LNCAP (cell line): ENCODE results near the gene SNX18.

ENCODE experiments used
- TF ChIP-seq, protein P1 (sequence below): fragments of 450-650 bp; IDR thresholded peaks from 2 replicates; pipeline ENCODE4 v1.5.1; 2017; ENCODE audit warnings: mild to moderate bottlenecking

The SNX18 gene

DNA sequence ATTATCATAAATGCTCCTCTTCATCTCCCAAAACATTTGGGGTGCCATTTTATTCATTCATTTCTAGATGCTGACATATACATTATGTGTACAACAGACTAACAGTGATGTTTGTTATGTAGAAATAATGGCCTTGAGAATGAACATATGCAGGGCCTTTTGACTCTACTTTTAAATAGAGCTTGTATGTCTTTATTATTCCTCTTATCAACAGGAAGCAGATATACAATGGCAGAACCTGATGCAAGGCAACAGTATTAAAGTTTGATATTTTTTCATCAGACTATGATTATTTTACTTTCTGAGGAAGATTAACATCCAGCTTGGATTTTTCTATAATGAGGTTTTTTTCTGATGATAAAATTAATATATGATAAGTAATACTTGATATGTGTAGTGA is 44.1 kb downstream of the SNX18 start:
- TF ChIP-seq, protein P1, sequence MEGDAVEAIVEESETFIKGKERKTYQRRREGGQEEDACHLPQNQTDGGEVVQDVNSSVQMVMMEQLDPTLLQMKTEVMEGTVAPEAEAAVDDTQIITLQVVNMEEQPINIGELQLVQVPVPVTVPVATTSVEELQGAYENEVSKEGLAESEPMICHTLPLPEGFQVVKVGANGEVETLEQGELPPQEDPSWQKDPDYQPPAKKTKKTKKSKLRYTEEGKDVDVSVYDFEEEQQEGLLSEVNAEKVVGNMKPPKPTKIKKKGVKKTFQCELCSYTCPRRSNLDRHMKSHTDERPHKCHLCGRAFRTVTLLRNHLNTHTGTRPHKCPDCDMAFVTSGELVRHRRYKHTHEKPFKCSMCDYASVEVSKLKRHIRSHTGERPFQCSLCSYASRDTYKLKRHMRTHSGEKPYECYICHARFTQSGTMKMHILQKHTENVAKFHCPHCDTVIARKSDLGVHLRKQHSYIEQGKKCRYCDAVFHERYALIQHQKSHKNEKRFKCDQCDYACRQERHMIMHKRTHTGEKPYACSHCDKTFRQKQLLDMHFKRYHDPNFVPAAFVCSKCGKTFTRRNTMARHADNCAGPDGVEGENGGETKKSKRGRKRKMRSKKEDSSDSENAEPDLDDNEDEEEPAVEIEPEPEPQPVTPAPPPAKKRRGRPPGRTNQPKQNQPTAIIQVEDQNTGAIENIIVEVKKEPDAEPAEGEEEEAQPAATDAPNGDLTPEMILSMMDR = no peak

DNA sequence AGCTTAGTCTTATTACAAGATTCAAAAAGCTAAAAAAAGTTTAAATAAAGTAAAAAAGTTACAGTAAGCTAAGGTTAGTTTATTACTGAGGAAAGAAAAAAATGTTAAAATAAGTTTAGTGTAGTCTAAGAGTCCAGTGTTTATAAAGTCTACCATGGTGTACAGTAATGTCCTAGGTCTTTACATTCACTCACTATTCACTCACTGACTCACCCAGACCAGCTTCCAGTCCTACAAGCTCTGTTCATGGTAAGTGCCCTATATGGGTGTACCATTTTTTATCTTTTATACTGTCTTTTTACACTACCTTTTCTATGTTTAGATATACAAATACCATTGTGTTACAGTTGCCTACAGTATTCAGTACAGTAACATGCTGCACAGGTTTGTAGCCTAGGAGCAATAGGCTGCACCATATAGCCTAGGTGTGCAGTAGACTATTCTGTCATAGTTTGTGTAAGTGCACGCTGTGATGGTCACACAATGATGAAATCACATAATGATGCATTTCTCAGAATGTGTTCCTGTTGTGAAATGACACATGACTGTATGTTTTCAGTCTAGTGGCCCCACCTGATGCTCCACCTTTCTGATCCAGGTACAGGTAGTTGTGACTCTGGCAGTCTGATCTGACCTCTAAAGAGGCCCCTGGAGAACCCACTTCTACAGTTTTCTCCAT is 45.7 kb downstream of the SNX18 start:
- TF ChIP-seq, protein P1 = no peak

DNA sequence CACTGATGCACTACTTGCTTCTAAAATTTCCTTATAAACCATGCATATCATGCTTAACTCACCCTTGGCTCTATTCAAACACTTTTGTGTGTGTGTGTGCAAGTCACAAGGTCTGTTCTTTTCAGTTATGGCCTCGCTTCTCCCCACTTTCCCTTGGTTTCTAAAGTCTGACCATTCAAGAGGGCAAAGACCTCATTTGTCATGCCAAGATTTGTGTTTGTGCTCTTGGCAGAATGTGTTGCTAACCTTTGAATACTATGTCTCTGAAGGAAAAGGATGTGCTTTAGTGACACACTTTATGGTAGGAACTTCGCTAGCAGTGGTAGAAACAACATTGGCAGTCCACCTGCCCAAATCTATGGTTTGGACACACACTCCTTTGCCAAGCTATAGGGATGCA is 50.4 kb downstream of the SNX18 start:
- TF ChIP-seq, protein P1 = no peak

DNA sequence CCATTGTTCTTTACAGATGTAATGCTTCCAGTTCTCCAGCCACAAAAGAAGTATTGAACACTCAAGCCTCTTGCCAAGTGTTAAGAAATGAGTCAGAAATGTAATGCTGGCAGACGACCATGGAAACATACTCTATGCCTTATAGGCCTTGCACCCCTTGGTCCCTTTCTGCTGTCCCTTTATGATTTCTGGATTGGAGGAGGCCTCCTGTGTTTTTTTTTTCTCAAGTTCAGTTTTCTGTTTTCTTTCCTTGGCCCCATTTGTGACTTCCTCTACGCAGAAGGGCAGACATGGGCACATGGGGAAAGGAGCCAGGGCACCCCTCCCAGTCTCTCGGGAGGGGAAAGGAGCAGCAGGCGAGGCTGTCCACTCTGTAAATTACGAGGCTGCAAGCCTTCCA is 53.4 kb downstream of the SNX18 start:
- TF ChIP-seq, protein P1 = no peak

DNA sequence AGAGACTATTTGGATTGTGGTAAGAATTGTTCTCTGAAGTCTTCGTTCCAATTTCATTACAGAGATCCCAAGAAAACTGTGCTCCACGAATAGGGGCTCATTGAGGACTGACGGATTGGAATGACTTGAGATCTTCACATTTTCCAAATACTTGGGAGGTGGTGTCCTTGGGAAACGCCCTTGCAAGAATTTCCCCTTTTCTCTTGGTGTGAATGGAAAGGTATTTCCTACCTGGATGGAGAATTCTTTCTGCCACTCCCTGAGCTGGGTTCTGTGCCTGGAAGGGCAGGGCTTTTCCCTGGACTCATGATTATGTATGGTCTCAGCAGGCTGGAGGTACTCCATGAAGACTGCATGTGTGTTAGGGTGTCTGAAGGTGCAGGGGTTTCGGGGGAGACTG is 53.9 kb downstream of the SNX18 start:
- TF ChIP-seq, protein P1 = no peak

GRCh38 chr5:54573812-54574489 is 56.4 kb downstream of the SNX18 start:
- TF ChIP-seq, protein P1 = no peak

GRCh38 chr5:54577528-54577927 is 60.0 kb downstream of the SNX18 start:
- TF ChIP-seq, protein P1 = no peak
